Measurements from ENCODE around the gene TRIO. TPM values are rescaled to one million over a fixed set of nuclear protein-coding genes. Genes with fewer than 3 reads are reported as not detected.

The TRIO gene
- total RNA-seq, 1 donor from 2014 or later, result 163 TPM

DNA sequence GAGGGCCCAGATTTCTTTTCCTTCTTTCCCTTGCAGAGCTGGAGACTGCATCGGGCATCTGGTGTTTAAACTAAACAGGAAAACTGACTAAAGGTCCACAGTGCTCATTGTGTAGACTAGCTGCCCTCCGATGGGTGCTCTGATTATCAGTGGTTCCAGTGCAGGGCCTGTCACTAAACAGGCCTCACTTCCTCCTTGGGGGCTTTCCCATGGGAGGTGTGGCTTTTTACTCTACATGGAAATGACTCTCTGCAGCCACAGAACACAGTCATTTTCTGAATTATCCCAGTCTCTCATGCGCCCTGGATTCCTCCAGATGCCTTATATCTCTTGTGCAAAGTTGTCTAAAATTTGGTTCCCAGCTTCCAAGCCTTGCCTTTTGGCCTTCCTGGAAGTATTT lies 199.2 kb downstream of the TRIO start:
- Mint-ChIP-seq H3K4me3 (ENCODE audit: low read depth) (no peak overlapping the region), H3K27me3 (no peaks in the 10 kb centered on the region), H3K27ac (peak overlapping the region; percentile 91), H3K4me1 (ENCODE audit: low read depth) (peaks cover 34% of the 10 kb centered on the region), H3K36me3 (ENCODE audit: insufficient read depth) (peaks cover 25% of the 10 kb centered on the region), H3K9me3 (ENCODE audit: low read depth) (no peaks in the 10 kb centered on the region)
- no peak for DNase-seq (ENCODE audit: low spot score, unreplicated experiment)
- TF ChIP-seq CTCF (IDR thresholded peaks at IDR 0.05; ENCODE audit: unreplicated experiment), result no peak

DNA sequence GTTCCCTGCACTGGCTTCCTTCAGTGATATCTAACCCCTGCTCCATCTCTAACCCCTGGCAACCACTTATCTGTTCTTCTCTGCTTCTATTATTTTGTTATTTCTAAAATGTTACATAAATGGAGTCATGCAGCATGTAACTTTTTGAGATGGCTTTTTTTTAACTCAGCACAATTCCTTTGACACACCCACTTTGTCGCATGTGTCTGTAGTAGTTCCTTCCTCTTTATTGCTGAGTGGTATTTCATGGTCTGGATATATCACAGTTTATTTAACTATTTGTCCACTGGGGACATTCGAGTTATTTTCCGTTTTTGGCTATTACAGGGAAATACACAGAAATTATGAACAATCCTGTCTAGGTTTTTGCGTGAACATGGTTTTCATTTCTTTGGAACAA lies 200.2 kb downstream of the TRIO start:
- H3K27me3 Mint-ChIP-seq, result no peaks in the 10 kb centered on the region
- DNase-seq (ENCODE audit: low spot score, unreplicated experiment), result no peak
- TF ChIP-seq CTCF (IDR thresholded peaks at IDR 0.05; ENCODE audit: unreplicated experiment), result no peak
- no peaks in the 10 kb centered on the region for H3K9me3 Mint-ChIP-seq (ENCODE audit: low read depth)
- H3K27ac Mint-ChIP-seq, result no peak overlapping the region
- peaks cover 23% of the 10 kb centered on the region for H3K36me3 Mint-ChIP-seq (ENCODE audit: insufficient read depth)
- no peak overlapping the region for H3K4me3 Mint-ChIP-seq (ENCODE audit: low read depth)
- H3K4me1 Mint-ChIP-seq (ENCODE audit: low read depth), result peaks cover 34% of the 10 kb centered on the region

DNA sequence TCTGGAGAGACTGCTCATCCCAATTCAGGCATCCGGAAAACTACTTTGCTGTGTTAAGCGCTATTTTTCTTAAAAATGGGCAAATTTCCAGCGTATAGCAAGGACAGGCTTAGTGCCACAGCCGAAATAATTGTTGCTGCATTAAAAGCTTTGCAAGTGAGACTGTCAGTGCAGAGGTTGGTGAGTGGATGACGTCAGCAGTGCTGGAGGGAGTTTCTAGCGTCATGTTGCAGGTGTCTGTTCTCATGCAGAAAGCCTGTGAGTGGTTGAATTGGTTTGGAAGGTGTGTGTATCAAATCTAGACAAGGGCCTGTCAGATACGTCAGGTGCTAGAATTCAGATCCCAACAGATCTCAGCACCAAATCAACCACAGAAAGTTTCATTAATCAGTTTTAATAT lies 204.4 kb downstream of the TRIO start:
- H3K4me3 Mint-ChIP-seq (ENCODE audit: low read depth), result no peak overlapping the region
- no peaks in the 10 kb centered on the region for H3K27me3 Mint-ChIP-seq
- peaks cover 12% of the 10 kb centered on the region for H3K4me1 Mint-ChIP-seq (ENCODE audit: low read depth)
- H3K9me3 Mint-ChIP-seq (ENCODE audit: low read depth), result no peaks in the 10 kb centered on the region
- TF ChIP-seq CTCF (IDR thresholded peaks at IDR 0.05; ENCODE audit: unreplicated experiment), result no peak
- H3K36me3 Mint-ChIP-seq (ENCODE audit: insufficient read depth), result peaks cover 19% of the 10 kb centered on the region
- no peak overlapping the region for H3K27ac Mint-ChIP-seq
- no peak for DNase-seq (ENCODE audit: low spot score, unreplicated experiment)

GRCh38 chr5:14348142-14348541 lies 205.0 kb downstream of the TRIO start:
- Mint-ChIP-seq H3K9me3 (ENCODE audit: low read depth) (no peaks in the 10 kb centered on the region), H3K4me3 (ENCODE audit: low read depth) (no peak overlapping the region), H3K27ac (no peak overlapping the region), H3K36me3 (ENCODE audit: insufficient read depth) (peaks cover 18% of the 10 kb centered on the region), H3K4me1 (ENCODE audit: low read depth) (peaks cover 7% of the 10 kb centered on the region), H3K27me3 (no peaks in the 10 kb centered on the region)
- TF ChIP-seq CTCF (IDR thresholded peaks at IDR 0.05; ENCODE audit: unreplicated experiment), result no peak
- DNase-seq (ENCODE audit: low spot score, unreplicated experiment), result no peak

DNA sequence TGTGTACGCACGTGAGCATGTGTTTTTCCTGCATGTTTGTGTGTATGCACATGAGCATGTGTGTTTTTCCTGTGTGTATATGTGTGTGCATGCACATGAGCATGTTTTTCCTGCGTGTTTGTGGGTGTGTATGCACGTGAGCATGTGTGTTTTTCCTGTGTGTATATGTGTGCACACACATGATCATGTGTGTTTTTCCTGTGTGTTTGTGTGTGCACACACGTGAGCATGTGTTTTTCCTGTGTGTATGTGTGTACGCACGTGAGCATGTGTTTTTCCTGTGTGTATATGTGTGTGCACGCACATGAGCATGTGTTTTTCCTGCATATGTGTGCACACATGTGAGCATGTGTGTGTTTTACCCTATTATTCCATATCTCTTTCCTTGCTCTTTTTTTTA lies 205.9 kb downstream of the TRIO start:
- no peak for DNase-seq (ENCODE audit: low spot score, unreplicated experiment)
- Mint-ChIP-seq H3K27ac (no peak overlapping the region), H3K27me3 (no peaks in the 10 kb centered on the region), H3K4me1 (ENCODE audit: low read depth) (peaks cover 5% of the 10 kb centered on the region), H3K9me3 (ENCODE audit: low read depth) (no peaks in the 10 kb centered on the region), H3K36me3 (ENCODE audit: insufficient read depth) (peaks cover 16% of the 10 kb centered on the region), H3K4me3 (ENCODE audit: low read depth) (no peak overlapping the region)
- no peak for TF ChIP-seq CTCF (IDR thresholded peaks at IDR 0.05; ENCODE audit: unreplicated experiment)

Data from progenitor cell of endocrine pancreas (in vitro differentiated cells).